NCI-H82 treated with DMSO at 0.1 percent for 48 hours (cell line): ENCODE data around the gene LDLRAD2.

ENCODE experiments used
- DNase-seq: peaks from one replicate; lab custom pipeline; 2025; ENCODE audit not compliant: unreplicated experiment; lab: John Stamatoyannopoulos, UW

LDLRAD2 gene

GRCh38 chr1:21823980-21824702 lies 12.1 kb downstream of the LDLRAD2 start:
- no peak for DNase-seq

GRCh38 chr1:21824926-21825325 lies 12.9 kb downstream of the LDLRAD2 start:
- DNase-seq: no peak

- no peak for DNase-seq
Measured at GRCh38 chr1:21825393-21825792, 13.3 kb downstream of the LDLRAD2 start.

GRCh38 chr1:21826694-21827093 lies 14.6 kb downstream of the LDLRAD2 start:
- peak; percentile 20 for DNase-seq

- no peak for DNase-seq
Measured at GRCh38 chr1:21827141-21827679, 15.1 kb downstream of the LDLRAD2 start.

- DNase-seq: no peak
Measured at GRCh38 chr1:21828075-21828474, 16.0 kb downstream of the LDLRAD2 start.

- no peak for DNase-seq
Measured at GRCh38 chr1:21828506-21829210, 16.6 kb downstream of the LDLRAD2 start.

- DNase-seq: no peak
Measured at GRCh38 chr1:21829294-21829693, 17.2 kb downstream of the LDLRAD2 start.

GRCh38 chr1:21830792-21831453 lies 18.9 kb downstream of the LDLRAD2 start:
- DNase-seq: no peak

- no peak for DNase-seq
Measured at GRCh38 chr1:21831454-21831970, 19.4 kb downstream of the LDLRAD2 start.

- DNase-seq: no peak
Measured at GRCh38 chr1:21833392-21833976, 21.4 kb downstream of the LDLRAD2 start.

- DNase-seq: no peak
Measured at GRCh38 chr1:21834094-21834493, 22.0 kb downstream of the LDLRAD2 start.

GRCh38 chr1:21834666-21835065 lies 22.6 kb downstream of the LDLRAD2 start:
- DNase-seq: no peak

- no peak for DNase-seq
Measured at GRCh38 chr1:21836010-21836409, 23.9 kb downstream of the LDLRAD2 start.

GRCh38 chr1:21836729-21837128 lies 24.7 kb downstream of the LDLRAD2 start:
- no peak for DNase-seq

- no peak for DNase-seq
Measured at GRCh38 chr1:21837476-21837875, 25.4 kb downstream of the LDLRAD2 start.

GRCh38 chr1:21838359-21839157 lies 26.5 kb downstream of the LDLRAD2 start:
- DNase-seq: no peak

GRCh38 chr1:21839337-21840037 lies 27.4 kb downstream of the LDLRAD2 start:
- no peak for DNase-seq

- DNase-seq: no peak
Measured at GRCh38 chr1:21840981-21841380, 28.9 kb downstream of the LDLRAD2 start.
